ENCODE results near the gene NEK10.

The NEK10 gene

DNA sequence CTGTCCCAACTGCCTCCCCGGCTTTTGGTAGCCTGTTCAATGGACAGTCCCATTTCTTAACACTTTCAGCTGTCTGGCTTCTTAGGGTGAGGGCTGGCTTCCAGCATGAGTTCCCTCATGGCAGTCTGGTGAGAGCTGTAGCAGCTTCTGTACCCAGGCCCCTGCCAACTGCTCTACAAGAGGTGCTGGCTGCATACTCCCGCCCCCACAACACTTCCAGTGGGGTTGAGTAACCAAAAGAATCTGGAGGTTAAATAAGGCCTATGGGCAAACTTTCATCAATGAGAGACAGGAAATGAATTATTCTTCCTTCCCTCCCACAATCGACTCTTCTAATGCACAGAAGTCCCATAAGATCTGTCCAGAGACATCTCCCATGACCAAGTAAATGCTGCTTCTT lies 145.0 kb downstream of the NEK10 start:
- no peak for DNase-seq (ENCODE audit: low spot score)
- TF ChIP-seq, protein P1, sequence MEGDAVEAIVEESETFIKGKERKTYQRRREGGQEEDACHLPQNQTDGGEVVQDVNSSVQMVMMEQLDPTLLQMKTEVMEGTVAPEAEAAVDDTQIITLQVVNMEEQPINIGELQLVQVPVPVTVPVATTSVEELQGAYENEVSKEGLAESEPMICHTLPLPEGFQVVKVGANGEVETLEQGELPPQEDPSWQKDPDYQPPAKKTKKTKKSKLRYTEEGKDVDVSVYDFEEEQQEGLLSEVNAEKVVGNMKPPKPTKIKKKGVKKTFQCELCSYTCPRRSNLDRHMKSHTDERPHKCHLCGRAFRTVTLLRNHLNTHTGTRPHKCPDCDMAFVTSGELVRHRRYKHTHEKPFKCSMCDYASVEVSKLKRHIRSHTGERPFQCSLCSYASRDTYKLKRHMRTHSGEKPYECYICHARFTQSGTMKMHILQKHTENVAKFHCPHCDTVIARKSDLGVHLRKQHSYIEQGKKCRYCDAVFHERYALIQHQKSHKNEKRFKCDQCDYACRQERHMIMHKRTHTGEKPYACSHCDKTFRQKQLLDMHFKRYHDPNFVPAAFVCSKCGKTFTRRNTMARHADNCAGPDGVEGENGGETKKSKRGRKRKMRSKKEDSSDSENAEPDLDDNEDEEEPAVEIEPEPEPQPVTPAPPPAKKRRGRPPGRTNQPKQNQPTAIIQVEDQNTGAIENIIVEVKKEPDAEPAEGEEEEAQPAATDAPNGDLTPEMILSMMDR (IDR thresholded peaks at IDR 0.05; ENCODE audit: extremely low read depth, missing control alignments) = no peak

DNA sequence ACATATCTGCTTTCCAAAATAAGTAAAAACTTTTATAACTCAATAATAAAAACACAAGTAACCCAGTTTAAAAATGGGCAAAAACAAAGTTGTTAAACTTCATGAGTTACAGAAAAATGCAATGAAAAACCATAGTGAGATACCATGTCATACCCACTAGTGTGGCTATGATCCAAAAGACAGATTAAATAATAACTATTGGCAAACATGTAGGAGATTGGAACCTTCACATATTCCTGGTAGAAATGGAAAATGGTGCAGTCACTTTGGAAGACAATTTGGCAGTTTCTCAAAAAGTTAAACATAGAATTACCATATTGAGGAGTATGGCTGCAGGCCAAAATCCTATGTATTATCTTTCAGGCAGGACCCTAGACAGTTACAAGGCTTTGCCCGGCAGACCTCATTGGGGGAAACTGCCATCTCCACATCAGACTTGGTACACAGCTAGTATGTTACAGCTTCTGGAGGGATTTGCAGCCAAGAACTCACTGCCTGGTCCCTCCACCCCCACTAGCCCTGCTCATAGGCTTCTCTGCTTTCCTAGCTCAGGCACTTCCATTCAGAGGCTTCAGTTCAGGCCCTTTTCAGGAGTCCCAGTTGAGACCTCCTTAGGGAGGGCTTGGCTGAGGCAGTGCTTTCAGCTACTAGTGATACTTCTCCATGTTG lies 147.8 kb downstream of the NEK10 start:
- no peak for DNase-seq (ENCODE audit: low spot score)
- TF ChIP-seq, protein P1 (IDR thresholded peaks at IDR 0.05; ENCODE audit: extremely low read depth, missing control alignments) = no peak

DNA sequence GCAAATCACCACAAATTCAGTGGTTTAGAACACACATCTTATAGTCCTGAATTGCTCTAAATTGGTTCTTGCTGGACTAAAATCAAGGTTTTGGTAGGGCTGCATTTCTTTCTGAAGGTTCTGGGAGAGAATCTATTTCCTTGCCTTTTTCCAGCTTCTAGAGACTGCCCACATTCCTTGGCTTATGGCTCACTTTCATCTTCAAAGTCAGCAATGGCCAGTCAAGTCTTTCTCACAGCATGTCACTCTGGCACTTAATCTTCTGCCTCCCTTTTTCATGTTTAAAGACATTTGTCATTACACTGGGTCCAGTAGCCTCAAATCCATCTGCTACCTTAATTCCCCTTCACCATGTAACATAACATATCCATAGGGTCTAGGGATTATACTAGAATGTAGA lies 149.0 kb downstream of the NEK10 start:
- TF ChIP-seq, protein P1 (IDR thresholded peaks at IDR 0.05; ENCODE audit: extremely low read depth, missing control alignments) = no peak
- no peak for DNase-seq (ENCODE audit: low spot score)

DNA sequence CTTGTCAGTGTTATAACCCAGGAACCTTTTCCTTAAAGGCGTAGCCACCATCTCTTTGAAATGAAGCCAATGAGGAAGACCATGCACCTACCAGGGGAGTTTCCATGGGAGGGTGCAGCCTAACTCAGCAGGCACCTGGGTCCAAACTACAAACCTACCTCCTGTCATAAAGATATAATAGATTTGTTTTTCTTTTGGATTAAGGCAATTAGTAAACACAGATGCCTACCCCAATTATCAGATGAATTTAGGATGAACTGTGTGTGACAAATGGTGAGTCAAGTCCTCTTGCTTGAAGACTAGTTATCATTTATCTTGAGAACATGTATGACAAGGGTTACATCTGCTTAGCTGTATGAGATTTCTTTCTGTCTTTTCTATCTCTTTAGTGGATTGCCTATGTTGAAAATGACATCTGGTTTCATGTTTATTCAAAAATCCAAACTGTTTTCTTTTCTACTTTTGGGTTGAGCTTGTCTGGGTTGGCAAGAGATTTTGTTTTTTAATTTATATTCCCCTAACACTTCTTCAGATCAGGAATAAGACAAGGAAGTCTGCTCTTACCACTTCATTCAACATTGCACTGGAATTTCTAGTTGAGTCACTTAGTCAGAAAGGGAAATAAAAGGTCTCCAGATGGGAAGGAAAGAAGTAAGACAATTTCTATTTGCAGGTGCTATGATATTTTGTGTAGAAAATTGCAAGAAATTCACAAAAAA lies 149.9 kb downstream of the NEK10 start:
- TF ChIP-seq, protein P1 (IDR thresholded peaks at IDR 0.05; ENCODE audit: extremely low read depth, missing control alignments) = no peak
- no peak for DNase-seq (ENCODE audit: low spot score)

DNA sequence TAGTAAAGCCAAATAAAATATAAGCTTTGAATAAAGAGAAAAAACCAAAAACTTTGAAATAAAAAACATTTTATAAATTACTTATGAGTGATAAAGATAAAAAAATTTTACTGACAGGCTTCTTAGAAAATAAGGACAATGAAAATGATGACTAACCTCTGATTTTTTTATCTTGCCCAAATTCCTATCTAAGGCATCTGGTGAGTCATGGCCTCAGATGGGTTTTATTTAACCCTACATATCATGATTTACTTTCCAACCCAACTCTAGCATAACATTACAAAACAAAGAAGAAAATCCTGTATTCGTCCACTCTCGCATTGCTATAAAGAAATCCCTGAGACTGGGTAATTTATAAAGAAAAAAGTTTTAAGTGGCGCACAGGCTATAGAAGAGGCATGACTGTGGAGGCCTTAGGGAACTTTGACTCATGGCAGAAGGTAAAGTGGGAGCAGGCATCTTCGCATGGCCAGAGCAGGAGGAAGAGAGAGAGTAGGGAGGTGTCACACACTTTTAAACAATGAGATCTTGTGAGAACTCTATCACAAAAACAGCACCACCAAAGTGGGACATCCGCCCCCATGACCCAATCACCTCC lies 152.1 kb downstream of the NEK10 start:
- TF ChIP-seq, protein P1 (IDR thresholded peaks at IDR 0.05; ENCODE audit: extremely low read depth, missing control alignments) = no peak
- no peak for DNase-seq (ENCODE audit: low spot score)

DNA sequence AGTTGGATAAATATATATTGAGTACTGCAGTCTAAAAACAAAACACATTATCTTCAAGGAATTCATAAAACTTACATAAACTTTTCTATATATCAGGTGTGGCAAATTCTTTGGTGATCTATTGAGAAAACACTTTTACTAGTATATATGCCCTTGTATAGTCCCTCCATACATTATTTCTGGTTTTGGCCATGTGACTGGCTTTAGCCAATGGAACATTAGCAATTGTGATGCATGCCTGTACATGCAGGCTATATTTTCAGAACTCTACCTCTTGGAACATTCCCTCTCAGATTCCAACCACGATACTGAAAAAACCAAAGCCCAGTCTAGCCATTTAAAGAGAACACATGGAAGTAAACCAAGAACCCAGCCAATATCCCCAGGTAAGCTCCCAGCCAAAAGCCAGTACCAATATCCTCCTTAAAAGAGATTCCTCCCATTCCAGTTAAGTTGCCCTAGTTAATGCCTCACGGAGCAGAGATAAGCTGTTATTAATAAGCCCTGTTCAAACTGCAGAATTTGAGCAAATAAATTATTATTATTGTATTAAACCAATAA lies 152.8 kb downstream of the NEK10 start:
- DNase-seq (ENCODE audit: low spot score) = no peak
- TF ChIP-seq, protein P1 (IDR thresholded peaks at IDR 0.05; ENCODE audit: extremely low read depth, missing control alignments) = no peak

DNA sequence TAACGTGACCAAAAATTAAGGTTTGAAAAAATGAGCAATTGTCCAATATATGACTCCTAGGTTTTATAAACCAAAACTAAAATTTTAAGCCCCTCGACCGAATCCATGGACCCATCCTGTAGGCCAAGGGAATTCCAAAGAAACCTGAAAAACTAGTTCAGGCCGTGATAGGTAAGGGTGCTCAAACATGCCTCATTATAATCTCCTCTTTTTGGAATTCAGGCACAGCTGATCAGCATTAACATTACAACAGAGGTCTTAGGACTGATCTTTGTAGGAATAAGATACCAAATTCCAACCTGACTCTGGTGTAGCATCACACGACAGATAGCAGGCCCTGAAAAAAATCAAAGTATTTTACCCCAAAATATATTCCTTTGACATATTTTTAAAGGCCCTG lies 155.7 kb downstream of the NEK10 start:
- DNase-seq (ENCODE audit: low spot score) = no peak
- TF ChIP-seq, protein P1 (IDR thresholded peaks at IDR 0.05; ENCODE audit: extremely low read depth, missing control alignments) = no peak

All from GM20000 (cell line).